ENCODE measurements around the gene PTN.
"Not testable (repeated sequence)": the region's sequence is repeated elsewhere in the genome, so short reads cannot be mapped to it uniquely, and the experiment has no call there.

The PTN gene

DNA sequence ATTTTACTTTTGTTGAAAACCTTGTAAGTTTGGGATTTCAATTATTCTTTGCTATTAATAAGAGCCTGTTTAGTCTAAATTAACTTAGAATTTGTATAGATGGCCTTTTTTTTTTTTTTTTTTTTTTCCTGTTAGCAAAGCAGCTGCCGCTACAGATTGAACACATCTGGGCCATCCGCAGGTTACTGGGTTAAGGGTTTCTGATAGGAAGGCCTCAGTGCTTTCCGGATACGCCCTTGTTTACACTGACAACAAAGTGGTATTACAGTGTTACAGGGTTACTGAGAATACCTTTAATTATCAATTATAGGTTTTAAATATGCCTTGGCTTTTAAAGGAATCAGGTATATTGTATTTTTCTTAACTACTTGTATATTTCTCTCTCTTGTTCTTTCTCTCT is 76.8 kb downstream of the PTN start:
- DNase-seq (ENCODE audit: low read depth): no peak

DNA sequence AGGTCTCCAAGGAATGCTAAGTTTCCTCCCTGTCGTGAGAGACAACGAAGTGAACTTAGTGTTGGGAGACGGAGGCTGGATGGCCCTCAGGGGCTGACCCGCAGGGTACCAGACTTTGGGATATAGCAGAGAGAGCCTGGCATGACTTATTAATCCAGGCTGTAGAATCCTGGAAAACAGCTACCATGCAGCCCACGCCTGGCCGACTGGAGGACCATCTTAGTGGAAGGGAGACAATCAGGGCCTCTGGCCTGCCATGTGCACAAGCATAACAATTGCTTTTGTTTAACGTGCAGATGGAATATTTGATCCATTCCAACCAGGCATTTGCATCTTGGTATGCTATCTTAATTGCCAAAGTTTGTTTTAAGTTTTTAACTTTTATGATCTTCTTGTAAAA is 78.1 kb downstream of the PTN start:
- DNase-seq (ENCODE audit: low read depth): not testable (repeated sequence)

DNA sequence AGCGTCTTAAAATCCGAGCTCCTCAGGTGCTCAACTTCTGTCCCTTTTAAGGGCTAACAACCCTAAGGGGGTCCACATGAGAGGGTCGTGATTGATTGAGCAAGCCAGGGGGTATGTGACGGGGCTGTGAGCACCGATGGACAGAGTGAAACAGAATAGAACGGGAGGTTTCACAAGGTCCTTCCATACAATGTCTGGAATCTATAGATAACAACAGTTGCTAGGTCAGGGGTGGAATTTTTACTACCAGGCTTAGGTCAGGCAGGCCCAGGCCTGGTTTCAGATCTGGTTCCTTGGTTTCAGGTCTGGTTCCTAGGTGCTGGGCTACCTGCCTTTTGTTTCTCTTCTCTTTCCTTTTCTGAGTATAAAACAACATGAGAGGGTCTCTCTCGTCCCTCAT is 80.9 kb downstream of the PTN start:
- no peak for DNase-seq (ENCODE audit: low read depth)

DNA sequence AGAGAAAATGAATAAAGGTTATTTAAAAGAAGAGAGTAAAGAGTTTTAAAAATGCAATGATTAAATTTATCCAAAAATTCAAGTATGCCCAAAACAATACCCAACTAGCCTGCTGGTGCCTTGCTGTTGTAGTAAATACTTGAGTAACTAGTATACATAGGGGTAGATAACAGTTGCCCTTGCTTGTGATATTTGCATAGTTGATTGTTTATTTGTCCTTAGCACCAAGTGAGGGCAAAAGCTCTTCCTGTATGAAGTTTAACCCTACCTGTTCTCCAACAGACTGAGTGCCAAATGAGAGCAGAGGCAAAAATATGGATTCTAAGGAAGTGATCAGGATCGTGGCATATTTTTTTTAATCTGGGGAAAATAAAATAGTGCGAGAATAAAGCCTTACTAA is 85.0 kb downstream of the PTN start:
- no peak for DNase-seq (ENCODE audit: low read depth)

DNA sequence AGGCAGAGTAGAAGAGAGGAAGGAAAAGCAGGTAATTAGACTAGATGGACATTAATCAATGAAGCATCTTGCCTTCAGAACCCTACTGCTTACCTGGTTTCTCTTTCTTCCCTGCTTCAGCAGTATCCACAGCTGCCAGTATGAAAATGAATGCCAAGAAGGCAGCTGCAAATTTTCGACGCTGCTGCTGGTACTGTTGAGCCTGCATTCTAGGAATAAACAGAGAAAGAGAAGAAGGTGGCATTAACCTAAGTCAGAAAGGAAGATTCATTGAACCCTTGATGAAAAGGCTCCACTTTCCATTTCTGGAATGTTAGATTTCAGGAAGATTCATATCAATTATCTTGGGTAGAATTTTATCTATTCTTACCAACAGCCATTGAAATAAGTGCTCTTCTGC is 88.8 kb downstream of the PTN start:
- no peak for DNase-seq (ENCODE audit: low read depth)

DNA sequence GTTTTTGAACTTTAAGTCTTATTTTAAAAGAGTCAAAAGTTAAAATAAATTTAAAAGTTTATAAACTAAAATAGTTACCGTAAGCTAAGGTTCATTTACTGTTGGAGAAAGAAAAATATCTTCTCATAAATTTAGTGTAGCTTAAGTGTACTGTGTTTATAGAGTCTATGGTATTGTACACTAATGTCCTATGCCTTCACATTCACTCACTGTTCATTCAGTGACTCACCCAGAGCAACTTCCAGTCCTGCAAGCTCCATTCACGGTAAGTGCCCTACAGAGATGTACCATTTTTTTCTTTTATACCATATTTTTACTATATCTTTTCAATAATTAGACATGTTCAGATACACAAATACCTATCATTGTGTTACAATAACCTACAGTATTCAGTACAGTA is 97.6 kb downstream of the PTN start:
- no peak for DNase-seq (ENCODE audit: low read depth)

DNA sequence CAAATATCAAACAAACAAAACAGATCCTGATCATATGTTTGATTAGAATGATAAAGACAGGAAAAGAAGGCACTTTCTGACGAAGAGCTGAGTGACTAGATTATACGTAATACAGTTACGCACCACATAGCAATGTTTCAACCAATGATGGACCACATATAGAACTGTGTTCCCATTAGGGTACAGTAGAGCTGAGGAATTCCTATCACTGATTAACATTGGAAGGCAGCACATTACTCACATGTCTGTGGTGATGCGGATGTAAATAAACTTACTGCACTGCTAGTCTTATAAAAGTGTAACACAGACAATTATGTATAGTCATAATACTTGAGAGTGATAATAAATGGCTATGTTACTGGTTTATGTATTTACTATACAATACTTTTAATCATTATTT is 98.3 kb downstream of the PTN start:
- DNase-seq (ENCODE audit: low read depth): no peak

DNA sequence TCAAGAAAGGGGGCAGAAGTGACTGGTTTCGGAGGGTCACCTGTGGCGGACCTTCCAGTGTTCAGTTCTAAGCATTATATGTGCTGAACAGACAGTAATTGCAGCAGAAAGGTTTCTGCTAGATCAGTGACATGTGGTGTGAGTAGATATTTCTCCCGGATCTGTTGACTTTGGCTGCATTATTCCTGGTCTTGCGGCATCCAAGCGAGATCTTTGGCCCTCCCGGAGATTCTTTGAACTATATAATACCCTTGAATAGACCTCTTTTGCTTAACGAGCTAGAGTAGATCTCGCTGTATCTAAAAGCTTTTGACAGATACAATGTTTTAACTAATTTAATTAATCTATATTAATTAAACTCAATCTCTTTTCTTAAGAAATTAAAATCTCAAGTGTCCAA is 99.8 kb downstream of the PTN start:
- no peak for DNase-seq (ENCODE audit: low read depth)

DNA sequence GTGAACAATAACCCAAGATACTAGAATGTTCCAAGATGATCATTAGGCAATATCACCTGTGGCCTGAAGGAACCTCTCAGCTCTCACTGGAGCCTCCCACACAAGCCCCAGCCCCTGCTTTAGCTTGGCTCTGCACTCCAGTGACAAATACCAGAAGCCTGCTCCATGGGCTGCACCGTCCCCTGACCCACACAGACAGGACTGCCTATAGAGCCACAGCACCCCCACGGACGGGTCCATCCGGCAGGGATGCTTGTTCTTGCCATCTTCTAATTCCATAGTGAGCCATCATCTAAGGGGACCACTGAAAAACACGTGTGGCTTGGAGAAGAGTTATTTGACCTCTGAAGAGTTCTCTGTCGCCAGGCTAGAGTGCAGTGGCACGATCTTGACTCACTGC is 100.9 kb downstream of the PTN start:
- DNase-seq (ENCODE audit: low read depth): no peak

DNA sequence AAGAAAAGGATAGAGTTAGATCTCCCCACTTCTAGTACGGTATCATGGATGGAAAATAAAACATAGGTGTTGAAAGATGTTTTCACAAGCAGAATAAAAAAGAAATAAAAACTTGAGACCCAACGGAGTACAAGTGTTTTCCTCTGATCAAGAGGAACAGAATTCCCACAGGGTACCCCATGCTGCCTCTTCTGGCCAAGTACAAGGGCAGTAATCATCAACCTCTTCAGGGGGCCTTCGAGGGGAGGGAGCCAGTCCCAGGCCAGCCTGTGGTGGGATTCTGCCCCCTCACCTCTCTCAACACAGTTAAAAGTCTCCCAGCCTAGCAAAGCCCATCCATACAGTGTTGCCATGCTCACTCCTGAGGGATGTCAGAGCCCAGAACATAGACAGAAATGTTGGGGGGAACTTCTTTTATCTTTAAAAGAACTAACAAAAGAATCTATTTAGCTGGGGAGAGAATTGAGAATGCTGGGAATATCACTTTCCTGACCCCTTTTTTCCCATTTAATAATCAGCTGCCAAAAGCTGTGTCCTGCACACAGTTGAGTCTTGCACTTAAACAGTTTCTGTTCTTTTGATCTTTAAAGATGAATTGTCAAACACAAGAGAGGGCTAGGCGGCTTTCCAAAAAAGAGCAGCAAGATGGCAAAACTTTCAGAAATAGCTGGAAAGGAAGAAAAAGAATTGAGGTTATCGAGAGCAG is 101.7 kb downstream of the PTN start:
- DNase-seq (ENCODE audit: low read depth): no peak

DNA sequence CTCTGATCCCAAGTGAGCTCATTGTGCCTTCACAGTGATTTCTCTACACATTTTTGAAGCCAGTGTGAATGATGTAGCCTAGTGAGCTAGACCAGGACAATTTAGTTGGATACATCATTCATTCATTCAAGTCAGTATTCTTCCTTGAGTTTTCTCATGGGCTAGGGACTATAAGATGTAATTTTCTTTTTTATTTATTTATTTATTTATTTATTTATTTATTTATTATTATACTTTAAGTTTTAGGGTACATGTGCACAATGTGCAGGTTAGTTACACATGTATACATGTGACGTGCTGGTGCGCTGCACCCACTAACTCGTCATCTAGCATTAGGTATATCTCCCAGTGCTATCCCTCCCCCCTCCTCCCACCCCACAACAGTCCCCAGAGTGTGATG is 104.3 kb downstream of the PTN start:
- DNase-seq (ENCODE audit: low read depth): not testable (repeated sequence)

DNA sequence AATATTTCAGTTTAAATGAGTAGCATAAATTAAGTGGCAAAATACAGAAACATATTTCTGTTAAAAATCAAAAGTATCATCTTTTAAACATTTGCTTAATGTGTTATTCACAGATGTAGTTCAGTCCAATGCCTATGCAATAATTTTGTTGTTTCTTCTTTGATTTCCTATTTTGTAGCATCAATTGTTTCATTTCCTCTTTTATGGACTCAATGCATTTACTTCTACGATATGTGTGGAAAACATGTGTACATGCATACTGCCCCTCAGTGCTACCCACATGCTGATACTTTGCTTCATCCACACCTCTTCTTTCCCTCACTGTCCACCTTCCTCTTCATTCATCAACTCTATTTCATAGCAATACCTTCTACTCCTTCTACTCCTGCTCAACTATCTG is 108.1 kb downstream of the PTN start:
- DNase-seq (ENCODE audit: low read depth): no peak

DNA sequence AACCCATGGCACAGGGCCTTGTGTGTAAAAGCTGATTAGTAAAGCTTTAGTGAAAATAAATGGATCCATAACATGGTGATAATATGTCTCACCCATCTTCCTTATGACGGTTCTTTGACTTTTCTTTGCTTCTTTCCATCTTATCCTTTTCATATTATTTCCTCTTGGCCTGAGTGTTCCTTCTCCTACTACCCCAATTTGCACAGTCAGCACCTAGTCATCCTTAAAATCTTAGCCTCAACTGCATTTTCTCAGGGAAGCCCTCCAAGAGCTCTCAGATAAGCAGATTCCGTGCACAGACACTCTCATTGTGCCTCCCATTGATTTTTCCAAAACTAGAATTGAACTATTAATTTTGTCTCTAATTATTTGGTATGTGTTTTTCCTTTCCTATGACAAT is 112.4 kb downstream of the PTN start:
- no peak for DNase-seq (ENCODE audit: low read depth)

DNA sequence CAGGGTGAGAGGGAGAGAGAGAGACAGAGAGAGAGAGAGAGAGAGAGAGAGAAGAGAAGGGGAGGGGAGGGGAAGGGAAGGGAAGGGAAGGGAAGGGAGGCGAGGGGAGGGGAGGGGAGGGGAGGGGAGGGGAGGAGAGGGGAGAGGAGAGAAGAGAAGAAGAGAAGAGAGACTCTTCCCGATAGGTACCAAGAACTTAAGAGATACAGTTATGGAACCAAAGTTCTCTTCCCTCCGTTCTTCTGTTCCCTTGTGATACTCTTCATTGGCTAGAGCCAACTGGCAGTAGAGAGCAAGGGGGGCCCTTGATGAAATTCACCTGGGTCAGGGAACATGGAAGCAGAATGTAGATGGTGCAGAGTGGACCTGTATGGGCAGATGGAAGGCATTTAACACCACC is 122.1 kb downstream of the PTN start:
- no peak for DNase-seq (ENCODE audit: low read depth)

DNA sequence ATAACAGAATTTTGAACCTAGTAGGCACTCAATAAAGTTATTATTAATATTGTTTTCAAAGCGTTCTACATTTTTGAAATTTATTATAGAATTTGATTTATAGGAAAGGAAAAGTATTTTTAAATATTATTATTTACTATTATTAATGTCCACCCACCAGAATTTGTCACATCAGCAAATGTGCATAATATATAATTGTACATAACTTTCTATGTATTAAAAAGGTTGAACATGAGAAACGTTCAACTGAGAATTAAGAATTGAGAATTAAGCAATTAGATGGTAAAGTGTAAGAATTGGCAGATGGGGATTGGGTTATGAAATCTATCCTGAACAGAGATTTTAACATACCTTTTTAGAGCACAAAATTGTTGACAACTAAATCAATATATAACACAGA is 129.8 kb downstream of the PTN start:
- DNase-seq (ENCODE audit: low read depth): no peak

DNA sequence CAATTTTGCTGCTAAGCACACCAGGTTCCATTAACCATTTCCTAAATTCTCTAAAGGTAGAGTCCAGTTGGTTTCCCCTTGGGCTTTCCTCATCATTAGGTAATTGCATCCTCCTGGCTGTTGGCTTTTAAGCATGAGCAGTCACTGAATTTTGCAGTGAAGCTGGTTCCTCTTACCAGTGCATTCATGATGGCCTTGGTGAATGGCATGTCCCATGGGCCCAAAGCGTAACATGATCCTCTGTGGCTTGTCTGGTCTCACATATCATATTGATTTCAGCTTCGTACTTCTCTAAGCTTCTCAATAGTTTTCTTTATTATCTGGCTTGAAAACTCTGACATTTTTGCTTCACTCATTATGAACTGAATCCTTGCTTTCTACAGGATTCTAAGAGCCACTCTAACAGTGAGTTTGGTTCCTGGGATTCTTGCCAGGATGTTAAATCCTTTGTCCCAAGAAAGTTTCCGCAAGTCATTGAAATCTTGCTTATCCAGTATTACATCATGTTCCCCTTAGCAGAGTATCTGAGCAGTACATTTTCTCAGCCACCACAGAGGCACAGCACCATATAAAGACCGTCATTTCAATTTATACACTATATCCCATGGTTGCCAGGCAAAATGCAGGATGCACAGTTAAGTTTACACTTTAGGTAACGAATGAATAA is 134.2 kb downstream of the PTN start:
- DNase-seq (ENCODE audit: low read depth): no peak

DNA sequence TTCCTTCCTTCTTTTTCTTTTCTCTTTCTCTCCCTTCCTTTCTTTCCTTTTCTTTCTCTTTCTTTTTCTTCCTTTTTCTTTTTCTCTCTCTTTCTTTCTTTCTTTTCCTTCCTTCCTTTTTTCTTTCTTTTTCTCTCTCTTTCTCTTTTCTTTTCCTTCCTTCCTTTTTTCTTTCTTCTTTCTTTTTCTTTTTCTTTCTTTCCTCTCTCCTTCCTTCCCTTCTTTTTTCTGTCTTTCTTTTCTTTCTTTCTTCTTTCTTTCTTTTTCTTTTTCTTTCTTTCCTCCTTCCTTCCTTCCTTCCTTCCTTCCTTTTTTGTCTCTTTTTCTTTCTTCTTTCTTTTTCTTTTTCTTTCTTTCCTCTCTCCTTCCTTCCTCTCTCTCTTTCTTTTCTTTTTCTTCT is 136.8 kb downstream of the PTN start:
- no peak for DNase-seq (ENCODE audit: low read depth)

DNA sequence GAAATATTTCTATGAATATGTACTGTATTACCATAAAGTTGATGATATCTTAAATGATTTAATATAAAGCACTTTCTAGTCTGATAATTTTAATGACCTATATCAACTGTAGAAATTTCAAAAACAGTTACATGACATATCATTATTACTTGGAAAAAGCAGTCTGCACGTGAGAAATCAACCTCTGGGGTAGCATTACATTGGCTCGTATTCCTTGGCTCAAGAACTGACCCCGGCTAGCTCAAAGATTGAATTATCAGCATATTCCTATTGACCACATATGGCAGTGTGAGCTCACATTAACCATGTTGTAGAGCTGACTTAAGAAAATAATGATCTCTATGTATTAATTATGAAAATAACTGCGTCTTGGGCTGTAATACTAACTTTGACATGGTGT is 139.3 kb downstream of the PTN start:
- DNase-seq (ENCODE audit: low read depth): no peak

DNA sequence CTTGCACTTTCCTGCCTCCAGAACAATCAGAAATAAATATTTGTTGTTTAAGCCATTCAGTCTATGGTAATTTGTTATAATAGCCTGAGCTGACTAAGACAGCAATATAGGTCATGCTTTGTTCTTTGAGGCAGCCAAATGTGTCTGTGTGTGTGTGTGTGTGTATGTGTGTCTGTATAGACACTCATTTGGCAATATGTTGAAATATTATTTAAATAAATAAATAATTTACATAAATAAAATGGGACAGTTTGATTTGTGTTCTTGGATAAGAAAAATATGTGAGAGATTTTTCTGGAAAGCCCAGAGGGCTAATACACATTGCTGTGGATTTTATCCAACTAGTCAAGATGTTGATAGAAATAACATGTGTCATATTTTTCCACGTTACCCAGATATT is 140.2 kb downstream of the PTN start:
- no peak for DNase-seq (ENCODE audit: low read depth)

DNA sequence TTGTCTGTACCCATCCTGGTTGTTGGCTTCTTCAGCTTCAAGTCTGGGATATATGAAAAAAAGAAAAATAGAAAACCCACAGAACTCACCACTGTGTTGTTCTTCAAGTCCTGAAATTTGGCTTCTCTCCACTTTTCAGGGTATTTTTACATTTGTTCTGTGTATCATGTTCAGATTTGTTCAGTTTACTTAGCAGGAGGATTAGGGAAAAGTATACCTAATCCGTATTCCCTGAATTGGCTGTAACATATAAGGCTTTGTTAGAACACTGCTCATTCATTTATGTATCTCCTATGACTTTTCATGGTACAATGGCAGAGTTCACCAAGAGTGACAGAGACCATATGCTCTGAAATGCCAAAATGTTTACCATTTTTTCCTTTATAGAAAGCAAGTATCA is 146.9 kb downstream of the PTN start:
- no peak for DNase-seq (ENCODE audit: low read depth)

DNA sequence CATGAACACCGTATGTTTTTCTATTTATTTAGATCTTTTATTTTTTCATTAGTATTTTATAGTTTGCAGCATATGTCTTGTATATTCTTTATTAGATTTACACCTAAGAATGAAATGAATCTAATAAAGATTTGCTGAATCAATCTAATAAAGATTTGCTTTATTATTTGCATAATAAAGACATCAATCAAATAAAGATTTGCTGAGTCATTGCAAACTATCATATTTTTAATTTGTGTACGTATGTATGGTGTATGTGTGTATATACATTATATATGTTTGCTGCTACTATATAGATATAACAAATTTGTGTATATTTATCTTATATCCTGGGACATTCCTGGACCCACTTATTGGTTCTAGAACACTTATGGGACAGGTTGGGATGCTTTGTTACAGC is 147.5 kb downstream of the PTN start:
- no peak for DNase-seq (ENCODE audit: low read depth)

DNA sequence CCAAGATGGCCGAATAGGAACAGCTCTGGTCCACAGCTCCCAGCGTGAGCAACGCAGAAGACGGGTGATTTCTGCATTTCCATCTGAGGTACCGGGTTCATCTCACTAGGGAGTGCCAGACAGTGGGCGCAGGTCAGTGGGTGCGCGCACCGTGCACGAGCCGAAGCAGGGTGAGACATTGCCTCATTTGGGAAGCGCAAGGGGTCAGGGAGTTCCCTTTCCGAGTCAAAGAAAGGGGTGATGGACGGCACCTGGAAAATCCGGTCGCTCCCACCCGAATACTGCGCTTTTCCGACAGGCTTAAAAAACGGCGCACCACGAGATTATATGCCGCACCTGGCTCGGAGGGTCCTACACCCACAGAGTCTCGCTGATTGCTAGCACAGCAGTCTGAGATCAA is 161.9 kb downstream of the PTN start:
- DNase-seq (ENCODE audit: low read depth): not testable (repeated sequence)

All from stimulated activated CD8-positive, alpha-beta memory T cell treated with anti-CD3 and anti-CD28 coated beads, Interleukin-12 subunit alpha, Interleukin-12 subunit beta, amount 100 ng/mL, for 1 hour (primary cell).